Measurements from ENCODE around the gene GPALPP1.

The GPALPP1 gene

GRCh38 chr13:45036206-45036605, 46.9 kb downstream of the GPALPP1 start:
- DNase-seq (ENCODE audit: insufficient read length, low spot score) (no peak), FAIRE-seq (no peak)
- TF ChIP-seq POU2F2 (IDR thresholded peaks at IDR 0.05; ENCODE audit: low read depth, low read length) (no peak), POLR2A (IDR thresholded peaks at IDR 0.05; ENCODE audit: low read depth, low read length) (no peak), SPI1 (IDR thresholded peaks at IDR 0.05; ENCODE audit: low read depth, low read length) (no peak), POLR2AphosphoS5 (IDR thresholded peaks at IDR 0.05; ENCODE audit: low read depth, low read length) (no peak)

GRCh38 chr13:45040173-45040572, 50.8 kb downstream of the GPALPP1 start:
- TF ChIP-seq SPI1 (IDR thresholded peaks at IDR 0.05; ENCODE audit: low read depth, low read length) = no peak
- TF ChIP-seq POU2F2 (IDR thresholded peaks at IDR 0.05; ENCODE audit: low read depth, low read length) = no peak
- TF ChIP-seq PAX5 (IDR thresholded peaks at IDR 0.05; ENCODE audit: insufficient read depth, low read length, severe bottlenecking) = no peak
- DNase-seq (ENCODE audit: insufficient read length, low spot score) (no peak), FAIRE-seq (peak; percentile 51)

- FAIRE-seq = no peak
- TF ChIP-seq POLR2A (IDR thresholded peaks at IDR 0.05; ENCODE audit: low read depth, low read length) (no peak), POLR2AphosphoS5 (IDR thresholded peaks at IDR 0.05; ENCODE audit: low read depth, low read length) (no peak), SPI1 (IDR thresholded peaks at IDR 0.05; ENCODE audit: low read depth, low read length) (no peak), PAX5 (IDR thresholded peaks at IDR 0.05; ENCODE audit: insufficient read depth, low read length, severe bottlenecking) (no peak), TAF1 (IDR thresholded peaks at IDR 0.05; ENCODE audit: low read depth, low read length) (no peak), POU2F2 (IDR thresholded peaks at IDR 0.05; ENCODE audit: low read depth, low read length) (no peak)
- DNase-seq (ENCODE audit: insufficient read length, low spot score) = no peak
Observed at GRCh38 chr13:45040622-45041021, 51.3 kb downstream of the GPALPP1 start.

GRCh38 chr13:45042539-45042938, 53.2 kb downstream of the GPALPP1 start:
- DNase-seq (ENCODE audit: insufficient read length, low spot score) (no peak), FAIRE-seq (no peak)
- TF ChIP-seq SPI1 (IDR thresholded peaks at IDR 0.05; ENCODE audit: low read depth, low read length) (no peak), POLR2AphosphoS5 (IDR thresholded peaks at IDR 0.05; ENCODE audit: low read depth, low read length) (no peak), POLR2A (IDR thresholded peaks at IDR 0.05; ENCODE audit: low read depth, low read length) (no peak), TAF1 (IDR thresholded peaks at IDR 0.05; ENCODE audit: low read depth, low read length) (no peak), PAX5 (IDR thresholded peaks at IDR 0.05; ENCODE audit: insufficient read depth, low read length, severe bottlenecking) (no peak), POU2F2 (IDR thresholded peaks at IDR 0.05; ENCODE audit: low read depth, low read length) (no peak)

- FAIRE-seq = no peak
- DNase-seq (ENCODE audit: insufficient read length, low spot score) = no peak
- no peak for TF ChIP-seq POU2F2 (IDR thresholded peaks at IDR 0.05; ENCODE audit: low read depth, low read length)
- TF ChIP-seq PAX5 (IDR thresholded peaks at IDR 0.05; ENCODE audit: insufficient read depth, low read length, severe bottlenecking) = no peak
- TF ChIP-seq POLR2A (IDR thresholded peaks at IDR 0.05; ENCODE audit: low read depth, low read length) = no peak
- no peak for TF ChIP-seq SPI1 (IDR thresholded peaks at IDR 0.05; ENCODE audit: low read depth, low read length)
- no peak for TF ChIP-seq POLR2AphosphoS5 (IDR thresholded peaks at IDR 0.05; ENCODE audit: low read depth, low read length)
- no peak for TF ChIP-seq TAF1 (IDR thresholded peaks at IDR 0.05; ENCODE audit: low read depth, low read length)
Observed at GRCh38 chr13:45046445-45046844, 57.1 kb downstream of the GPALPP1 start.

GRCh38 chr13:45047394-45048310, 58.3 kb downstream of the GPALPP1 start:
- TF ChIP-seq POLR2A (IDR thresholded peaks at IDR 0.05; ENCODE audit: low read depth, low read length) = no peak
- TF ChIP-seq POLR2AphosphoS5 (IDR thresholded peaks at IDR 0.05; ENCODE audit: low read depth, low read length) = no peak
- no peak for TF ChIP-seq PAX5 (IDR thresholded peaks at IDR 0.05; ENCODE audit: insufficient read depth, low read length, severe bottlenecking)
- no peak for TF ChIP-seq TAF1 (IDR thresholded peaks at IDR 0.05; ENCODE audit: low read depth, low read length)
- no peak for TF ChIP-seq POU2F2 (IDR thresholded peaks at IDR 0.05; ENCODE audit: low read depth, low read length)
- TF ChIP-seq SPI1 (IDR thresholded peaks at IDR 0.05; ENCODE audit: low read depth, low read length) = no peak
- DNase-seq (ENCODE audit: insufficient read length, low spot score) (peak; percentile 57), FAIRE-seq (peak; percentile 77)

- FAIRE-seq (peak; percentile 13), DNase-seq (ENCODE audit: insufficient read length, low spot score) (no peak)
- TF ChIP-seq PAX5 (IDR thresholded peaks at IDR 0.05; ENCODE audit: insufficient read depth, low read length, severe bottlenecking) (peak; percentile 50), POLR2A (IDR thresholded peaks at IDR 0.05; ENCODE audit: low read depth, low read length) (no peak)
Observed at GRCh38 chr13:45048890-45049407, 59.6 kb downstream of the GPALPP1 start.

GRCh38 chr13:45049478-45049877, 60.1 kb downstream of the GPALPP1 start:
- DNase-seq (ENCODE audit: insufficient read length, low spot score) (no peak), FAIRE-seq (no peak)
- TF ChIP-seq TAF1 (IDR thresholded peaks at IDR 0.05; ENCODE audit: low read depth, low read length) (no peak), POU2F2 (IDR thresholded peaks at IDR 0.05; ENCODE audit: low read depth, low read length) (no peak), PAX5 (IDR thresholded peaks at IDR 0.05; ENCODE audit: insufficient read depth, low read length, severe bottlenecking) (no peak), SPI1 (IDR thresholded peaks at IDR 0.05; ENCODE audit: low read depth, low read length) (no peak), POLR2A (IDR thresholded peaks at IDR 0.05; ENCODE audit: low read depth, low read length) (no peak), POLR2AphosphoS5 (IDR thresholded peaks at IDR 0.05; ENCODE audit: low read depth, low read length) (no peak)

GRCh38 chr13:45051315-45051714, 62.0 kb downstream of the GPALPP1 start:
- FAIRE-seq (no peak), DNase-seq (ENCODE audit: insufficient read length, low spot score) (no peak)
- TF ChIP-seq POU2F2 (IDR thresholded peaks at IDR 0.05; ENCODE audit: low read depth, low read length) (no peak), POLR2AphosphoS5 (IDR thresholded peaks at IDR 0.05; ENCODE audit: low read depth, low read length) (no peak), SPI1 (IDR thresholded peaks at IDR 0.05; ENCODE audit: low read depth, low read length) (no peak), POLR2A (IDR thresholded peaks at IDR 0.05; ENCODE audit: low read depth, low read length) (no peak), TAF1 (IDR thresholded peaks at IDR 0.05; ENCODE audit: low read depth, low read length) (no peak), PAX5 (IDR thresholded peaks at IDR 0.05; ENCODE audit: insufficient read depth, low read length, severe bottlenecking) (no peak)
